Measurements from ENCODE around the gene TRABD2A. TPM values are rescaled to one million over a fixed set of nuclear protein-coding genes. Genes with fewer than 3 reads are reported as not detected.

TRABD2A gene
- total and polyA plus RNA-seq, 9 of the 15 experiments (the other 6 are each of a cell fraction or from before 2014, with no cell fraction given), result 0.07 to 0.45 (median 0.25) TPM

GRCh38 chr2:84886791-84887190, 5.9 kb upstream of the TRABD2A start:
- DNase-seq (ENCODE audit: extremely low read depth in 1 of 4, low spot score in 3 of 4), result no peak
- TF ChIP-seq TEAD4 (IDR thresholded peaks at IDR 0.05; ENCODE audit: low read length), result no peak
- TF ChIP-seq TEAD4 (CRISPR knock-in tag; IDR thresholded peaks at IDR 0.05; ENCODE audit: borderline replicate concordance), result no peak
- no peak for TF ChIP-seq TRIM25 (IDR thresholded peaks at IDR 0.05; ENCODE audit: borderline replicate concordance)
- TF ChIP-seq NFIC (IDR thresholded peaks at IDR 0.05), result no peak
- TF ChIP-seq SMARCE1 (IDR thresholded peaks at IDR 0.05), result no peak
- no peak for TF ChIP-seq DLX4 (CRISPR knock-in tag; IDR thresholded peaks at IDR 0.05)
- TF ChIP-seq PRMT5 (CRISPR knock-in tag; IDR thresholded peaks at IDR 0.05), result no peak
- TF ChIP-seq ZNF561 (CRISPR knock-in tag; conservative IDR thresholded peaks at IDR 0.05), result no peak
- 11% methylated on average over 6 of the region's 6 CpGs for WGBS (ENCODE audit: insufficient coverage, low coverage, missing lambda C conversion rate)
- peaks cover 8 to 11% of the 10 kb centered on the region in 2 experiments; a peak in 4 of 5 replicates for H3K27me3 ChIP-seq (ENCODE audit: control insufficient read depth in 2 of 2, insufficient read depth in 2 of 2, low read length in 2 of 2)
- H3K27ac ChIP-seq (ENCODE audit: extremely low read depth, low read depth, low read length), result no peak overlapping the region
- no peak for ATAC-seq
- ChIA-PET POLR2A (interaction anchor here (0.6 to 0.9 kb wide), 4 partner anchors 8 to 26 kb away, joined by 3 read pairs; no protein-coding TSS in a partner anchor), CTCF (ENCODE audit: low intra/inter-chr PET ratio) (no interaction called here)
- H3K9ac ChIP-seq (ENCODE audit: insufficient read depth in 1 of 2, low read depth in 2 of 2, low read length in 2 of 2), result no peak overlapping the region
- FAIRE-seq, result no peak
- H2AFZ ChIP-seq (ENCODE audit: low read depth, low read length), result no peak overlapping the region
- H3K4me3 ChIP-seq, result no peak overlapping the region
- no peaks in the 10 kb centered on the region for H4K20me1 ChIP-seq (replicated peaks; ENCODE audit: control insufficient read depth, insufficient read depth, low read length)
- peaks cover 6 to 15% of the 10 kb centered on the region in 2 experiments; a peak in 4 of 5 replicates for H3K4me1 ChIP-seq (replicated peaks in 1 of 2; ENCODE audit: control insufficient read depth in 2 of 2, insufficient read depth in 2 of 2, low read length in 2 of 2)
- in situ Hi-C loops (cut with MboI) (no loop called here), intact Hi-C loops (cut with micrococcal nuclease) (no loop called here)
- no peaks in the 10 kb centered on the region for H3K9me1 ChIP-seq (ENCODE audit: control insufficient read depth, insufficient read depth, low read length)
- no peak overlapping the region for H3K4me2 ChIP-seq (ENCODE audit: insufficient read depth, low read length)
- no peaks in the 10 kb centered on the region for H3K79me2 ChIP-seq (ENCODE audit: control insufficient read depth, insufficient read depth, low read length)
- no TSS peak for BruUV-seq (replicated peaks)
- H3K36me3 ChIP-seq (ENCODE audit: control insufficient read depth, insufficient read depth, low read length), result no peaks in the 10 kb centered on the region
- no peaks in the 10 kb centered on the region for H3K9me3 ChIP-seq (replicated peaks; ENCODE audit: control insufficient read depth, insufficient read depth, low read depth, low read length)
